PC-9 (cell line): ENCODE measurements around the gene HSD17B11.

Source experiments
- CTCF ChIP-seq: fragments of 200-600 bp; sonication (generic); conservative IDR thresholded peaks from 2 replicates; pipeline ENCODE4 v1.6.1; 2017; ENCODE audit warnings: mixed run types, antibody characterized with exemption, mild to moderate bottlenecking, moderate library complexity
- EZH2 ChIP-seq: fragments of 200-600 bp; sonication (generic); IDR thresholded peaks from 2 replicates; pipeline ENCODE4 v1.8.0; 2017; ENCODE audit warnings: antibody characterized with exemption, low read depth

DNA sequence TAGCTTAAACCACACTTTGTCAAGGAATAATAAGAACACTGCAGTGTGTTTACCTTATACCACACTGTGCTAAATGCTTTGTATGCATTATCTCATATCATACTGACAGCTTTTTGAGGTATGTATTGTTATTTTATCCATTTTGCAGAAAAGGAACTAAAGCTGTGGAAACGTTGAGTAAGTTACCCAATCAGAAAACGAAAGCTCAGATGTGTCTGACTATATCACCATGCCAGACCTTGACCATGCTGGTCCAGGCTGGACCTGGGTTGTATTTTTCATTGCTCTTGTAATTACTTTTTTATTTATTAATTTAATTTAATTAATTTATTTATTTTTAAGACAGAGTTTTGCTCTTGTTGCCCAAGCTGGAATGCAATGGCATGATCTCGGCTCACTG is 2.1 kb downstream of the HSD17B11 start:
- TF ChIP-seq CTCF (no peak), EZH2 (no peak)
